GM12801 (cell line): Measurements from ENCODE around the gene MTHFS.

Experiments
- TF ChIP-seq, protein P1 (sequence below): IDR thresholded peaks from one replicate; pipeline ENCODE4 v1.5.1; 2011; ENCODE audit warnings: control low read depth; ENCODE audit not compliant: insufficient read length; ENCODE audit errors: extremely low read depth

The MTHFS gene

GRCh38 chr15:79831604-79832003 lies 65.2 kb downstream of the MTHFS start:
- TF ChIP-seq, protein P1, sequence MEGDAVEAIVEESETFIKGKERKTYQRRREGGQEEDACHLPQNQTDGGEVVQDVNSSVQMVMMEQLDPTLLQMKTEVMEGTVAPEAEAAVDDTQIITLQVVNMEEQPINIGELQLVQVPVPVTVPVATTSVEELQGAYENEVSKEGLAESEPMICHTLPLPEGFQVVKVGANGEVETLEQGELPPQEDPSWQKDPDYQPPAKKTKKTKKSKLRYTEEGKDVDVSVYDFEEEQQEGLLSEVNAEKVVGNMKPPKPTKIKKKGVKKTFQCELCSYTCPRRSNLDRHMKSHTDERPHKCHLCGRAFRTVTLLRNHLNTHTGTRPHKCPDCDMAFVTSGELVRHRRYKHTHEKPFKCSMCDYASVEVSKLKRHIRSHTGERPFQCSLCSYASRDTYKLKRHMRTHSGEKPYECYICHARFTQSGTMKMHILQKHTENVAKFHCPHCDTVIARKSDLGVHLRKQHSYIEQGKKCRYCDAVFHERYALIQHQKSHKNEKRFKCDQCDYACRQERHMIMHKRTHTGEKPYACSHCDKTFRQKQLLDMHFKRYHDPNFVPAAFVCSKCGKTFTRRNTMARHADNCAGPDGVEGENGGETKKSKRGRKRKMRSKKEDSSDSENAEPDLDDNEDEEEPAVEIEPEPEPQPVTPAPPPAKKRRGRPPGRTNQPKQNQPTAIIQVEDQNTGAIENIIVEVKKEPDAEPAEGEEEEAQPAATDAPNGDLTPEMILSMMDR, result no peak

GRCh38 chr15:79829950-79830349 lies 66.9 kb downstream of the MTHFS start:
- TF ChIP-seq, protein P1, result no peak

DNA sequence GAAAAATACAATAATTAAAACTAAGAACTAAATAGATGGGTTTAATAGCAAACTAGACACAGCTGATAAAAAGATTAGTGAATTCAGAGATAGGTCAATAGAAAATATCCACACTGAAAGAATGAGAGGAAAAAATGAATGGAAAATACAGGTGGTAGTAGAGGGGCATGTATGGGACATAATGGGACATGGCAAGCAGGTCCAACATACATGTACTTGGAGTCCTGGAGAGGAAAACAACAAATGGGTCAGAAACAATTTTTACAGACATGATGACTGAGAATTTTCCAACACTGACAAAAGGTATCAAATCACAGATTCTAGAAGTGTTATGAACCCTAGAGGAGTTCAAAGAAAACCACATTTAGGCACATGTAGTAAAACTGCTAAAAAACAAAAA lies 68.4 kb downstream of the MTHFS start:
- TF ChIP-seq, protein P1, result no peak

- TF ChIP-seq, protein P1, result no peak
These were observed 70.0 kb downstream of the MTHFS start for GRCh38 chr15:79826800-79827199.

DNA sequence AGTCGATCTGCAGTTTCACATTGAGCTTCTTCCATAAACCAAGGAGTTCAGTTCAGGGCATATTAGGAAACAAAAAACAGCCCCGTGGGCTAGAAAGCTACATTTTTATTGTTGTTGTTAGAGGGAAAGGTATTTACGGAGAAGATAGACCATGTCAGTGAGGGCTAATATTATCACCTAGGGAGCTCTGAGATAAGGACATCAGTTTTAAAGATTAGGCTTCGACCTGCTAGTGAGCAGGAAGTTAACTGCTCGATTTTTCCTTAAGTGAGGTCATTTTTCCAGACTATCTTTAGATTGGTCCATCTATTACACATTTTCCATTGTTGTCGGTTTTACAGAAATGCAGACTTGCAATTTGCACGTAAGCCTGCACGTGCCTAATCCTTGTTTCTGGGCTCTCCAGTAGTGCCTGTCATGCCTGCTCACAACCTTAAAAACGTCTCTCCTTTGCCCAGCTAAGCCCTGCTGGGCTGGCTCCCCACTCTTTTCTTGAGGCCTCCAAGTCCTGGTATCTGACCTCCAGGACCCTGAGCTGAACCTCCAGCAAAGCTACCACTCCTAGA lies 72.6 kb downstream of the MTHFS start:
- TF ChIP-seq, protein P1, result no peak

- TF ChIP-seq, protein P1, result no peak
These were observed 76.0 kb downstream of the MTHFS start for GRCh38 chr15:79820820-79821219.

DNA sequence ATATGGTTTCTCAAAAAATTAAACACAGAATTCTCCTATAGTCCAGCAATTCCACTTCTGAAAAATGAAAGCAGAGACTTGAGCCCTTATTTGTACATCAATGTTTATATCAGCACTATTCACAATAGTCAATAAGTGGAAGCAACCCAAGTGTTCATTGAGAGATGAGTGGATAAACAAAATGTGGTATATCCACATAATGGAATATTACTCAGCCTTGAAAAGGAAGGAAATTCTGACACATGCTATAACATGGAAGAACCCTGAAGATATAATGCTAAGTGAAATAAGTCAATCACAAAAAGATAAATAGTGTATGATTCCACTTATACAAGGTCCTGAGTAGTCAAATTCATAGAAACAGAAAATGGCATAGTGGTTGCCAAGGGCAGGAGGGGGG lies 76.6 kb downstream of the MTHFS start:
- TF ChIP-seq, protein P1, result no peak

GRCh38 chr15:79816571-79816970 lies 80.2 kb downstream of the MTHFS start:
- TF ChIP-seq, protein P1, result no peak
